HFFc6 (cell line): ENCODE data around the gene KMT2C. TPM values are rescaled to one million over a fixed set of nuclear protein-coding genes. Genes with fewer than 3 reads are reported as not detected.

Experiments used
- DNase-seq: peaks from one replicate; pipeline ENCODE4 v3.0.0-alpha.2; 2018
- H3K27ac Mint-ChIP-seq: 2 replicates; pipeline ENCODE4 v1.8.0; 2020; ENCODE audit warnings: mild to moderate bottlenecking, mixed read lengths
- H3K27me3 Mint-ChIP-seq: 2 replicates; pipeline ENCODE4 v1.8.0; 2021; ENCODE audit warnings: mild to moderate bottlenecking, moderate library complexity, mixed read lengths; ENCODE audit not compliant: insufficient read depth
- H3K36me3 Mint-ChIP-seq: 2 replicates; pipeline ENCODE4 v1.8.0; 2021; ENCODE audit warnings: low read depth, mixed read lengths
- H3K4me1 Mint-ChIP-seq: 2 replicates; pipeline ENCODE4 v1.8.0; 2020; ENCODE audit warnings: low read depth, mixed read lengths
- H3K4me3 Mint-ChIP-seq: 2 replicates; pipeline ENCODE4 v1.8.0; 2020; ENCODE audit warnings: mild to moderate bottlenecking, moderate library complexity, mixed read lengths
- H3K9me3 Mint-ChIP-seq: 2 replicates; pipeline ENCODE4 v1.8.0; 2020; ENCODE audit warnings: mild to moderate bottlenecking, mixed read lengths
- total RNA-seq, 6 experiments: library from RNA; stranded (reverse); fragmentation: NEBNext Ultra II Directional; extraction: Animal tissue kit (Norgen Biotek cat#: 25700); gene quantifications; 2 replicates in 1 of 6; 3 replicates in 5 of 6; pipeline ENCODE4 v1.2.3, GENCODE V29; 2021
- TF ChIP-seq, protein P1 (sequence below): fragments of 200-600 bp; sonication (generic); IDR thresholded peaks from 2 replicates; pipeline ENCODE4 v1.5.0; 2021; ENCODE audit warnings: antibody characterized with exemption, mild to moderate bottlenecking

The KMT2C gene
- total RNA-seq, 6 experiments from 2014 or later = 23.5 to 30.8 (median 26.0) TPM

DNA sequence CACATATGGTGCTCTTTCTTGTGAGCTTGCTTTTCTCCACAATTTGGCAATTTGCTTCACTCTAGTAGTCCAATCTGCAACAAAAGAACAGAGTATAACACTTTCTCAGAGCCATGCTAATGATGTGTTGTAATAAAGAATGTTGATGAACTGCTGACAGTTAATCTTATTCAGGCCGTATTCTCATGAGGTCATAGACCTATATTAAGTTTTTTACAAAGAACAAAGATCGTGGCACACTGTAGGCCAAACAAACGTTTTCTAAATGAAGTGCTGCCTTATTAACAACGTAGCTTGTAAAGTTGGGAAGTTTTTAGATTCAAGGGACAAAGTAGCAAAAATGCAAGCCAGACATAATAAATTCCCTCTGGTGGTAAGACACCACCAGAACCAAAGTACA is 250.2 kb downstream of the KMT2C start:
- H3K4me1 Mint-ChIP-seq = no peaks in the 10 kb centered on the region
- H3K27ac Mint-ChIP-seq = peak overlapping the region; percentile 4; the same call in 1 of the 2 replicates
- H3K4me3 Mint-ChIP-seq = no peak overlapping the region

DNA sequence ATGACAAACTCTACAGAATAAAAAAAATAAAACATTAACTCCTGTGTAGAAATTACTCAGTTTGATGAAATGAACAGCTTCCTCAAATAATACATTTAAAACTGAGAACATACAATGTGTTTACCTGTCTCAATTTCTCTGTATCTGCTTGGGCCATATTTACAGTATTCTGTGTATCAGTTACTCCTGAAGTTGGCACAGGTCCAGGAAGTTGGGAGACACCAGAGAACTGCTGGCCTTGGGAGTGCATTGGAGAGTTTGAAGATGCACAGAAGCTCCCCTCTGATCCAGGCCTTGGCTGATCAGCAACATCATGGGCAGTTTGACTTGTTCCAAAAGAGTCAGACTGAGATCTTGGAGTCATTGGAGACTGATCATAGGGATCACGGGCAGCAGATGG is 255.2 kb downstream of the KMT2C start:
- no peak overlapping the region for H3K27ac Mint-ChIP-seq
- DNase-seq = no peak
- TF ChIP-seq, protein P1, sequence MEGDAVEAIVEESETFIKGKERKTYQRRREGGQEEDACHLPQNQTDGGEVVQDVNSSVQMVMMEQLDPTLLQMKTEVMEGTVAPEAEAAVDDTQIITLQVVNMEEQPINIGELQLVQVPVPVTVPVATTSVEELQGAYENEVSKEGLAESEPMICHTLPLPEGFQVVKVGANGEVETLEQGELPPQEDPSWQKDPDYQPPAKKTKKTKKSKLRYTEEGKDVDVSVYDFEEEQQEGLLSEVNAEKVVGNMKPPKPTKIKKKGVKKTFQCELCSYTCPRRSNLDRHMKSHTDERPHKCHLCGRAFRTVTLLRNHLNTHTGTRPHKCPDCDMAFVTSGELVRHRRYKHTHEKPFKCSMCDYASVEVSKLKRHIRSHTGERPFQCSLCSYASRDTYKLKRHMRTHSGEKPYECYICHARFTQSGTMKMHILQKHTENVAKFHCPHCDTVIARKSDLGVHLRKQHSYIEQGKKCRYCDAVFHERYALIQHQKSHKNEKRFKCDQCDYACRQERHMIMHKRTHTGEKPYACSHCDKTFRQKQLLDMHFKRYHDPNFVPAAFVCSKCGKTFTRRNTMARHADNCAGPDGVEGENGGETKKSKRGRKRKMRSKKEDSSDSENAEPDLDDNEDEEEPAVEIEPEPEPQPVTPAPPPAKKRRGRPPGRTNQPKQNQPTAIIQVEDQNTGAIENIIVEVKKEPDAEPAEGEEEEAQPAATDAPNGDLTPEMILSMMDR = no peak
- no peaks in the 10 kb centered on the region; the same call in none of the 2 replicates for H3K27me3 Mint-ChIP-seq
- no peaks in the 10 kb centered on the region for H3K9me3 Mint-ChIP-seq
- H3K4me3 Mint-ChIP-seq = no peak overlapping the region
- peaks cover 54% of the 10 kb centered on the region for H3K36me3 Mint-ChIP-seq
- peaks cover 18% of the 10 kb centered on the region for H3K4me1 Mint-ChIP-seq

More for the DNA sequence above, 250.2 kb downstream of the KMT2C start:
- Mint-ChIP-seq H3K36me3 (peaks cover 32% of the 10 kb centered on the region), H3K9me3 (no peaks in the 10 kb centered on the region), H3K27me3 (no peaks in the 10 kb centered on the region; the same call in 1 of the 2 replicates)
- TF ChIP-seq, protein P1 = no peak
- no peak for DNase-seq

DNA sequence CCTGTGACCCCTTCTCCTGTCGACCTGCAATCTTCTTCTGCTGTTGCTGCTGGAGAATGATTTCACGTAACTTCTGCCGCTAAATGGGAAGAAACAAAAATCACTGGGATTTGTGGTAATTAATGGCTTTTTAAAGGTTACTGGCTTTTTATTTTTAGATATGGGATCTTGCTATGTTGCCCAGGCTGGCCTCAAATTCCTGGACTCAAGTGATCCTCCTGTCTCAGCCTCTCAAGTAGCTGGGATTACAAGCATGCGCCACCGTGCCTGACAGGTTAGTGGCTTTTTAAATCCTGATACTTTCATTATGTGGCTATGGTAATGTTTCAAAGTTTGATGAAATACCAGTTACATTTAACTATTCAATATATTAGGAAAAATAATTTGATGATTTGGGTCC is 255.8 kb downstream of the KMT2C start:
- Mint-ChIP-seq H3K9me3 (no peaks in the 10 kb centered on the region), H3K4me1 (peaks cover 18% of the 10 kb centered on the region), H3K27me3 (no peaks in the 10 kb centered on the region; the same call in none of the 2 replicates), H3K27ac (no peak overlapping the region), H3K36me3 (peaks cover 54% of the 10 kb centered on the region), H3K4me3 (no peak overlapping the region)
- TF ChIP-seq, protein P1 = no peak
- DNase-seq = no peak

DNA sequence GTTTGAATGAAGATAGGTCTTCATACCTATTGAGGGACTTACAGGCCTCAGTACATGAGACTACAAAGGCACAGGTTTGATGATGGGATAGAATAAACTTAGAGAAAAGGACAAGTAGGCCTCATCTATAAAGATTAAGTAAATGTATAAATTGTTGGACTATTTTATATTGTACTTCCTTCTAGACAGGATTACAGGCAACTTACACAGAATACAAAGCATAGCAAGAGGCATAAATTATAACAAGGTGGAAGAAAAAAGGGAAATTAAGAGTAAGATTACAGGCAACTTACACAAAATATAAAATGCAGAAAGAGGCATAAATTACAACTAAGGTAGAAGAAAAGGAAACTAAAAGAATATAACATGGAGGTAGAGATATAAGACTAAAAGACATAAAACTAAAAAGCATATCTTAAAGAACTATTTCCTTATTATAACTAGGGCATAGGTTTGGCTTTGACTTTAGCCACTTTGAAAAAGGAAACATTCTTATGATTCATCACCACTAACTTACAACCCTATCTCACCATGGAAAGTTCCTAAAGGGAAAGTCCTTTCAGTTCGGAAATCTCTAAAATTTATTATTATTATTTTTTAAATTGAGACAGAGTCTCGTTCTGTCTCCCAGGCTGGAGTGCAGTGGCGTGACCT is 257.3 kb downstream of the KMT2C start:
- H3K4me3 Mint-ChIP-seq = no peak overlapping the region
- no peaks in the 10 kb centered on the region for H3K9me3 Mint-ChIP-seq
- H3K27me3 Mint-ChIP-seq = no peaks in the 10 kb centered on the region; the same call in none of the 2 replicates
- no peak for DNase-seq
- peaks cover 56% of the 10 kb centered on the region for H3K36me3 Mint-ChIP-seq
- H3K4me1 Mint-ChIP-seq = peaks cover 23% of the 10 kb centered on the region
- TF ChIP-seq, protein P1 = no peak
- peak overlapping the region; percentile 10; the same call in 1 of the 2 replicates for H3K27ac Mint-ChIP-seq

DNA sequence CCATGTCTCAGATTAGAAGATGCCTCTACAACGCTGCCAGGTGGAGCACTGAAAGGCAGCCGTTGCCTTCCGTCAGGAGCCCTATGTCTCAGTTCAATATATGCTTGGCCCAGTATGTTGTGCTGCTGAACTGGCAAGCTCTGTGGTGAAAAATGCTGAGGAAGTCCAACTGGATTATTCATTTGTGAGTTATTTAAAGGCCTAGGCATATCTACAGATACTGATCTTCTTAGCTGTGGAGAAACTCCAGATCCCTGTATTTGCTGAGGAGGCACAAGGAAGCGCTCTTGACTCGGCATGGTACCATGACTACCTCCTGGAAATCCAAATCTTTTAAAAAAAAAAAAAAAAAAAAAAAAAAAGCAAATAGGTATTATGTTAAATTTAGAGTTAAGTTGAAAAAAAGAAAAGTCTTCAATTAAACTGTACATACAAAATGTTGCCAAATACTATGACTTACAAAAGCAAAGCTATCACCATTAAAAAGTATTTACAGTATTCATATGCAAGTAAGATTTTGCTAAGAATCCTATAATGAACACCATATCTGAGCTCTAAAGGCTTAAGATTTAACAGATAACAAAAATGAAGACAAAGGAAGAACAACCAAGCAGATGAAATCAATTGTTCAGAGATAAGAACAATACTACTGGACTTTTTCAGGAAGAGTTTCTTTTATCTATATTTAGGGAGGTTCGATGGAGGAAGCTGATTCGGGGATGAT is 258.0 kb downstream of the KMT2C start:
- peak; percentile 40 for DNase-seq
- Mint-ChIP-seq H3K4me3 (no peak overlapping the region), H3K9me3 (no peaks in the 10 kb centered on the region), H3K27me3 (no peaks in the 10 kb centered on the region; the same call in none of the 2 replicates), H3K36me3 (peaks cover 54% of the 10 kb centered on the region), H3K27ac (no peak overlapping the region), H3K4me1 (peaks cover 28% of the 10 kb centered on the region)
- TF ChIP-seq, protein P1 = no peak
